ENCODE results near the gene HS3ST4. TPM values are rescaled to one million over a fixed set of nuclear protein-coding genes. Genes with fewer than 3 reads are reported as not detected.

The HS3ST4 gene
- total and polyA plus RNA-seq, 2 of the 4 experiments (the other 2 are of a cell fraction): not detected

DNA sequence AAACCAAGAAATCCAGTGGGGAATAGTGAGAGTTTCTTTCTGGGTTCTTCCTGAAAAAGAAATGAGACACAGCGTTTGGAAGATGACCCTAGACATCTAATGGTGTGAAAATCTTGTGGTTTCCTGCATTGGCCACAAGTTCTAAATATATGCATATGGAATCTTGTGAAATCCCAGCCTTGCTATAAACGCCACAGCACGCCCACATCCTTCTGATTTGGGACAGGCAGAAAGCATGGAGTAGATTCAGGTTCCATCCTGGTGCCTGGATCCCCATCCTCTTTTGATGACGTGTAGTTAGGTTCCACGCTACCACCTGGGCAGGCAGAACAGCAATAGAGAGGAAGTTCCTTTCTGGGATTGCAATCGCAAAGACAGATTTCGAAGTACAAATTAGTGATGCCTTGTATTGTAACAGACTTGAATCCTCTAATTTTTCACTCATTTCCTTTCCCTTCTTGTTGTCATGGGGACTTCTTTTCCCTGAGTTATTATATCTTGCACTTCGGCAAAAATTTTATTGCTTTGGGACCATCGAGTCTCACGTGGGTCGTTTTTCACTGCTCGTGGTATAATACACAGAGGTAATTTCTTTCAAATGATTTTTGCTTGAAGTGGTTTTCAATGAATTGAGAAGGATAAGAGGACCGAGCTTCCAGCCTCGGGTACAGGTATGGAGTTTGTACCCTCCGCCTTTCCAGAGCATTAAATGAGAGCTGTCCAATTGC is 37.6 kb downstream of the HS3ST4 start:
- no peaks in the 10 kb centered on the region for H3K27me3 ChIP-seq (ENCODE audit: control insufficient read depth, insufficient read depth, low read length)

More for the DNA sequence above, 37.6 kb downstream of the HS3ST4 start:
- in situ Hi-C loops (cut with MboI; ENCODE audit: low sequenced_read_pairs): no loop called here
- DNase-seq (no peak), ATAC-seq (ENCODE audit: low read depth) (no peak)
- H3K56ac ChIP-seq (ENCODE audit: extremely low read depth, insufficient read depth, low read length): no peak overlapping the region
- no TSS peak for BruUV-seq (replicated peaks)
- intact Hi-C loops (cut with micrococcal nuclease): no loop called here
- no peaks in the 10 kb centered on the region for H4K20me1 ChIP-seq (ENCODE audit: insufficient read depth, low read length)
- dilution Hi-C loops (cut with HindIII; ENCODE audit: low sequenced_read_pairs, unreplicated experiment): no loop called here
- H3K4me2 ChIP-seq (ENCODE audit: low read depth, low read length): no peak overlapping the region
- H2BK15ac ChIP-seq (ENCODE audit: low read depth, low read length): no peak overlapping the region
- H3K9ac ChIP-seq (ENCODE audit: low read depth, low read length): no peak overlapping the region
- no peak overlapping the region for H2BK20ac ChIP-seq (ENCODE audit: low read depth, low read length)
- ChIA-PET CTCF (no interaction called here), POLR2A (ENCODE audit: unreplicated experiment) (no interaction called here)
- H3K4me1 ChIP-seq (ENCODE audit: control insufficient read depth, insufficient read depth, low read length): no peaks in the 10 kb centered on the region
- no peak overlapping the region for H3K4me3 ChIP-seq (ENCODE audit: insufficient read depth, low read depth, low read length)
- H2AK5ac ChIP-seq (ENCODE audit: low read depth, low read length): no peak overlapping the region
- H3K79me1 ChIP-seq (ENCODE audit: low read depth in 1 of 2, low read length in 2 of 2): no peaks in the 10 kb centered on the region
- WGBS, 2 experiments (ENCODE audit: extremely low coverage in 2 of 2, insufficient read length in 1 of 2): no CpG with 5 or more reads among the region's 15 CpGs
- no peak overlapping the region for H3K4ac ChIP-seq (ENCODE audit: low read depth, low read length)
- TF ChIP-seq MAZ (IDR thresholded peaks at IDR 0.05; ENCODE audit: borderline replicate concordance, low read depth, low read length) (no peak), FOS (IDR thresholded peaks at IDR 0.05; ENCODE audit: low read depth, low read length) (no peak)
- TF ChIP-seq, protein P1, sequence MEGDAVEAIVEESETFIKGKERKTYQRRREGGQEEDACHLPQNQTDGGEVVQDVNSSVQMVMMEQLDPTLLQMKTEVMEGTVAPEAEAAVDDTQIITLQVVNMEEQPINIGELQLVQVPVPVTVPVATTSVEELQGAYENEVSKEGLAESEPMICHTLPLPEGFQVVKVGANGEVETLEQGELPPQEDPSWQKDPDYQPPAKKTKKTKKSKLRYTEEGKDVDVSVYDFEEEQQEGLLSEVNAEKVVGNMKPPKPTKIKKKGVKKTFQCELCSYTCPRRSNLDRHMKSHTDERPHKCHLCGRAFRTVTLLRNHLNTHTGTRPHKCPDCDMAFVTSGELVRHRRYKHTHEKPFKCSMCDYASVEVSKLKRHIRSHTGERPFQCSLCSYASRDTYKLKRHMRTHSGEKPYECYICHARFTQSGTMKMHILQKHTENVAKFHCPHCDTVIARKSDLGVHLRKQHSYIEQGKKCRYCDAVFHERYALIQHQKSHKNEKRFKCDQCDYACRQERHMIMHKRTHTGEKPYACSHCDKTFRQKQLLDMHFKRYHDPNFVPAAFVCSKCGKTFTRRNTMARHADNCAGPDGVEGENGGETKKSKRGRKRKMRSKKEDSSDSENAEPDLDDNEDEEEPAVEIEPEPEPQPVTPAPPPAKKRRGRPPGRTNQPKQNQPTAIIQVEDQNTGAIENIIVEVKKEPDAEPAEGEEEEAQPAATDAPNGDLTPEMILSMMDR (conservative IDR thresholded peaks at IDR 0.05; ENCODE audit: low read depth, low read length): no peak
- H3K9me3 ChIP-seq (ENCODE audit: control insufficient read depth, insufficient read depth, low read length): peaks cover 4% of the 10 kb centered on the region; the same call in 1 of the 2 replicates
- no peak overlapping the region for H3K14ac ChIP-seq (replicated peaks; ENCODE audit: low read depth, low read length)
- H2AFZ ChIP-seq (replicated peaks; ENCODE audit: low read length, poor library complexity): no peak overlapping the region
- H2BK120ac ChIP-seq (ENCODE audit: low read depth, low read length): no peak overlapping the region
- no peak overlapping the region for H4K5ac ChIP-seq (ENCODE audit: low read depth, low read length)
- no peak overlapping the region for H4K8ac ChIP-seq (ENCODE audit: low read depth in 2 of 2, low read length in 2 of 2)
- H3K23ac ChIP-seq (ENCODE audit: low read depth, low read length): no peak overlapping the region
- H2AK9ac ChIP-seq (replicated peaks; ENCODE audit: low read depth, low read length, poor library complexity): no peak overlapping the region
- no peak overlapping the region for H2BK5ac ChIP-seq (ENCODE audit: low read depth, low read length, poor library complexity, severe bottlenecking)
- no peak overlapping the region for H3K18ac ChIP-seq (ENCODE audit: low read depth, low read length)
- no peak overlapping the region for H3K27ac ChIP-seq (ENCODE audit: insufficient read depth, low read length)
- H3K36me3 ChIP-seq (ENCODE audit: control insufficient read depth, insufficient read depth, low read length): no peaks in the 10 kb centered on the region
- no peak overlapping the region for H4K91ac ChIP-seq (ENCODE audit: insufficient read depth, low read depth, low read length)
- no peaks in the 10 kb centered on the region for H3K9me1 ChIP-seq (ENCODE audit: insufficient read depth, low read length)

All from IMR-90 (cell line).